ENCODE results near the gene MAB21L3. TPM values are rescaled to one million over a fixed set of nuclear protein-coding genes. Genes with fewer than 3 reads are reported as not detected.

The MAB21L3 gene
- total and polyA plus RNA-seq, 2 donors (not counting 3 experiments of a cell fraction or from before 2014, with no cell fraction given), result not detected

GRCh38 chr1:116152950-116153691 is 41.9 kb downstream of the MAB21L3 start:
- DNase-seq (ENCODE audit: low read depth, low spot score) (no peak), FAIRE-seq (no peak)
- H3K79me2 ChIP-seq (ENCODE audit: control insufficient read depth, insufficient read depth, low read length), result no peaks in the 10 kb centered on the region
- H3K9me3 ChIP-seq (replicated peaks; ENCODE audit: control insufficient read depth, insufficient read depth, low read length), result no peaks in the 10 kb centered on the region
- H3K9me1 ChIP-seq (replicated peaks; ENCODE audit: control insufficient read depth, extremely low read depth, insufficient read depth, low read length), result no peaks in the 10 kb centered on the region
- no peak overlapping the region for H3K4me3 ChIP-seq (replicated peaks in 1 of 3; ENCODE audit: insufficient read depth in 1 of 3, low read depth in 1 of 3, low read length in 3 of 3)
- dilution Hi-C loops (cut with MboI; ENCODE audit: extremely low pct_ligation_motif_present, low sequenced_read_pairs), result no loop called here
- H3K36me3 ChIP-seq (ENCODE audit: control insufficient read depth in 2 of 2, extremely low read depth in 1 of 2, insufficient read depth in 2 of 2, low read length in 2 of 2), result no peaks in the 10 kb centered on the region
- no peak overlapping the region for H3K4me2 ChIP-seq (ENCODE audit: insufficient read depth, low read length)
- TF ChIP-seq POLR2AphosphoS5 (IDR thresholded peaks at IDR 0.05; ENCODE audit: insufficient read depth, low read depth, low read length) (no peak), MAX (IDR thresholded peaks at IDR 0.05; ENCODE audit: insufficient read depth, insufficient read length) (no peak), JUN (IDR thresholded peaks at IDR 0.05; ENCODE audit: borderline replicate concordance, insufficient read depth, insufficient read length, low read depth) (no peak), EZH2 (IDR thresholded peaks at IDR 0.05; ENCODE audit: borderline replicate concordance, low read depth, low read length, severe bottlenecking) (no peak), MYC (IDR thresholded peaks at IDR 0.05; ENCODE audit: low read depth, low read length) (no peak), POLR2A (IDR thresholded peaks at IDR 0.05; ENCODE audit: low read depth, low read length) (no peak), CTCF (IDR thresholded peaks at IDR 0.05; ENCODE audit: extremely low read depth in 1 of 2, insufficient read depth in 1 of 2, low read depth in 1 of 2, low read length in 2 of 2) (no peak), GATA2 (IDR thresholded peaks at IDR 0.05; ENCODE audit: insufficient read depth, insufficient read length, low read depth, low read length) (no peak)
- CTCF ChIA-PET, result interaction anchor here (1.2 to 8.7 kb wide), 4 partner anchors 14 to 347 kb away, joined by 5 to 93 read pairs (median 34); no protein-coding TSS in a partner anchor
- no peak overlapping the region for H2AFZ ChIP-seq (ENCODE audit: low read depth, low read length)
- no peak overlapping the region for H3K9ac ChIP-seq (replicated peaks; ENCODE audit: extremely low read depth, insufficient read depth, low read length)
- H4K20me1 ChIP-seq (replicated peaks; ENCODE audit: control insufficient read depth, extremely low read depth, insufficient read depth, low read length), result no peaks in the 10 kb centered on the region
- peaks cover 9% of the 10 kb centered on the region in 2 experiments for H3K27me3 ChIP-seq (ENCODE audit: control insufficient read depth in 2 of 2, insufficient read depth in 2 of 2, low read length in 2 of 2)
- intact Hi-C loops (cut with micrococcal nuclease), result loop anchor here (1.0 to 5.0 kb wide), 7 partner anchors 14 to 419 kb away; partner anchors contain the start of gene CD58
- no peak overlapping the region for H3K27ac ChIP-seq (ENCODE audit: insufficient read depth, low read depth, low read length)
- no TSS peak for BruUV-seq (replicated peaks)
- H3K4me1 ChIP-seq (ENCODE audit: control insufficient read depth, extremely low read depth, insufficient read depth, low read length), result peaks cover 12% of the 10 kb centered on the region
- POLR2A ChIA-PET, result no interaction called here

Measured in endothelial cell of umbilical vein (primary cell).